Sigmoid colon (tissue), 7 donors: ENCODE results near the gene ZNF655. TPM values are rescaled to one million over a fixed set of nuclear protein-coding genes. Genes with fewer than 3 reads are reported as not detected.

ENCODE experiments used
- DNase-seq: peaks from one replicate; pipeline ENCODE4 v3.0.0-alpha.2; 2019
- H3K27ac ChIP-seq, 4 donors: fragments of 200-600 bp; sonication (generic); one replicate each; pipeline ENCODE4 v1.5.1; 2016 to 2019; ENCODE audit warnings: mild to moderate bottlenecking in 1 of 4
- H3K27me3 ChIP-seq, 3 donors: fragments of 200-600 bp; sonication (generic); one replicate each; pipeline ENCODE4 v1.5.1; 2019; ENCODE audit warnings: mild to moderate bottlenecking in 1 of 3
- H3K36me3 ChIP-seq, 4 donors: fragments of 200-600 bp; sonication (generic); one replicate each; pipeline ENCODE4 v1.5.1; 2016 to 2019
- H3K4me1 ChIP-seq, 4 donors: fragments of 200-600 bp; sonication (generic); one replicate each; pipeline ENCODE4 v1.5.1; 2017 to 2019
- H3K4me3 ChIP-seq, 4 donors: fragments of 200-600 bp; sonication (generic); one replicate each; pipeline ENCODE4 v1.5.1; 2017 to 2019; ENCODE audit warnings: mild to moderate bottlenecking in 2 of 4, moderate library complexity in 1 of 4
- H3K9me3 ChIP-seq, 4 donors: fragments of 200-600 bp in 3 of 4; sonication (generic) in 3 of 4; one replicate each; pipeline versions ENCODE4 v1.5.1 to v1.6.1; 2013 to 2019
- CTCF ChIP-seq, 4 experiments: fragments of 450-650 bp in 3 of 4; fragments of 200-600 bp in 1 of 4; IDR thresholded peaks; one replicate each; pipeline ENCODE4 v1.5.1; 2016 to 2019; ENCODE audit warnings: antibody characterized with exemption in 4 of 4, mild to moderate bottlenecking in 3 of 4, moderate library complexity in 2 of 4
- EP300 ChIP-seq, 4 donors: sonication (generic); formaldehyde crosslinking; IDR thresholded peaks; one replicate each; pipeline ENCODE4 v1.6.1; 2017; ENCODE audit warnings: antibody characterized with exemption in 4 of 4
- POLR2A ChIP-seq, 2 donors: fragments of 450-650 bp; IDR thresholded peaks; one replicate each; pipeline ENCODE4 v1.6.1; 2016; ENCODE audit warnings: antibody characterized with exemption in 2 of 2, mild to moderate bottlenecking in 2 of 2, moderate library complexity in 2 of 2
- POLR2AphosphoS5 ChIP-seq, 4 donors: sonication (generic); formaldehyde crosslinking; IDR thresholded peaks; one replicate each; pipeline ENCODE4 v1.6.1; 2017; ENCODE audit warnings: antibody characterized with exemption in 4 of 4
- WGBS, 2 donors: extraction: QIAGEN DNeasy Blood & Tissue Kit; methylation state at CpG; one replicate each; pipeline ENCODE4 v1.1.7; 2013; 5-methylcytosine and 5-hydroxymethylcytosine counted together
- intact Hi-C: fragments of 100-400 bp; cut with DNase I; formaldehyde crosslinking; loops from one replicate; pipeline ENCODE4 v1.15.1; 2023
- polyA plus RNA-seq, 3 donors: library from polyadenylated mRNA; stranded (reverse); fragments of 200-250 nt; gene quantifications; one replicate each; pipeline ENCODE4 v1.2.3, GENCODE V29; 2013
- total RNA-seq, 4 donors: library from RNA; depleted of rRNA; stranded (reverse); fragments of >200 nt; gene quantifications; one replicate each; pipeline ENCODE4 v1.1.0, GENCODE V29; 2016
- donor health status: healthy with polysubstance abuse.
- donor health status: Bipolar disorder and iron deficiency.
- donor health status: healthy.

Gene ZNF655, protein sequence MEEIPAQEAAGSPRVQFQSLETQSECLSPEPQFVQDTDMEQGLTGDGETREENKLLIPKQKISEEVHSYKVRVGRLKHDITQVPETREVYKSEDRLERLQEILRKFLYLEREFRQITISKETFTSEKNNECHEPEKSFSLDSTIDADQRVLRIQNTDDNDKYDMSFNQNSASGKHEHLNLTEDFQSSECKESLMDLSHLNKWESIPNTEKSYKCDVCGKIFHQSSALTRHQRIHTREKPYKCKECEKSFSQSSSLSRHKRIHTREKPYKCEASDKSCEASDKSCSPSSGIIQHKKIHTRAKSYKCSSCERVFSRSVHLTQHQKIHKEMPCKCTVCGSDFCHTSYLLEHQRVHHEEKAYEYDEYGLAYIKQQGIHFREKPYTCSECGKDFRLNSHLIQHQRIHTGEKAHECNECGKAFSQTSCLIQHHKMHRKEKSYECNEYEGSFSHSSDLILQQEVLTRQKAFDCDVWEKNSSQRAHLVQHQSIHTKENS
- total RNA-seq (100 to 1,000 TPM; 124 to 148 (median 131) TPM), polyA plus RNA-seq (10 to 100 TPM; 45.0 to 56.9 (median 50.9) TPM)

DNA sequence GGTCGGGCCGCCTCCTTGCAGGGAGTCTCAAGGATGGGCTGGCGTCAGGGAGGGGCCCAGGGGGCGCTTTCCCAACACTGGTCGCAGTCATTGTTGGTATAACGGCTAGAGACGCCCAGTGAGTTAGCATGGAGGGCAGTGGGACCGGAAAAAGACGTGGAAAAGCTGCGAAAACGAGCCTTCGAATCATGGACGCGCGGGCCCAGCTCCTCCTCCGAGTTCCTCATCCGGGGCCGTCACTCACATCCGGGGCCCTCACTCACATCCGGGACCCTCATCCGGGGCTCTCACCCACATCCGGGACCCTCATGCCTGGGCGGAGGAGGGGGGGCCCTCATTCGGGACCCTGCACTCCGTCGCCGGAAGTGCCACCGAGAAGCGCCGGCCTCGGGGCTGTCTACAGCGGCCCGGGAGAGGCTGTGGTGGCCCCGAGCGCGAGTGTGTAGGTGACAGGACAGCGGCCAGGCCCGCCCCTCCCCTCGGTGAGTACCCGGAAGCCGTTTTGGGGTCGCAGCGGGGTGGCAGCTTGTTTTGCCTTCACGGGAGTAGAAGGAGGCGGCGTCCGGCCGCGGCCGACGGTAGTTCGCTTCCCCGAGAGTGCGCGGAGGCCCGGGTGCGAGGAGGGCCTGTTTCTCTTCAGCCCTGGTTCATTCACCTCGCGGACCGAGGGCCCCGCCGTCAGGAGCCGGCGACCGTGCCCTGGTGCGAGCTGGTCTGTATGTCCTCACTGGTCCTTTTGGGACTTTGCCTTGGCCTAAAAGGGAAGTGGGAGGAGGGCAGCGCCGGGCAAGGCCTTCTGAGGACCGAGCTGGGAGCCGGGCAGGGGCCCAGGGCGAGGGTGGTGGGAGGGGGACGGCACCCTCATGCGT, at the start of gene ZNF655:
Gene ZNF655, plus strand, starts transcription at position 337 of the 869 bp plus-strand sequence. CDS start 1,918 bp downstream, outside the sequence.
- no peaks in the 10 kb centered on the region for H3K27me3 ChIP-seq
- peak within 1 kb of the TSS; percentile 93 to 98 (median 96) for H3K27ac ChIP-seq
- H3K4me1 ChIP-seq = peaks cover 0 to 49% (median 45%) of the 10 kb centered on the region in 4 donors
- intact Hi-C loops = loop anchor here (2.0 to 10.0 kb wide), 4 partner anchors 54 to 1304 kb away; partner anchors contain the start of genes ARPC1A, TECPR1 and ZKSCAN5
- DNase-seq = peak; percentile 97
- TF ChIP-seq POLR2AphosphoS5 (IDR thresholded peaks at IDR 0.05) (peak; percentile 83 to 94 (median 86)), POLR2A (IDR thresholded peaks at IDR 0.05) (peak; percentile 75 to 80), EP300 (IDR thresholded peaks at IDR 0.05) (no peak), CTCF (IDR thresholded peaks at IDR 0.05) (no peak)
- peaks cover 24 to 51% (median 29%) of the 10 kb centered on the region in 4 donors for H3K36me3 ChIP-seq
- H3K9me3 ChIP-seq = no peaks in the 10 kb centered on the region
- WGBS, 2 donors = 0% methylated on average over 73 of the region's 73 CpGs
- H3K4me3 ChIP-seq = peak within 1 kb of the TSS; percentile 61 to 97 (median 70)

- intact Hi-C loops = no loop called here
- no peak overlapping the region for H3K27ac ChIP-seq
- DNase-seq = no peak
- H3K9me3 ChIP-seq = no peaks in the 10 kb centered on the region
- no peaks in the 10 kb centered on the region for H3K27me3 ChIP-seq
- H3K36me3 ChIP-seq = peaks cover 4 to 78% (median 28%) of the 10 kb centered on the region in 4 donors
- TF ChIP-seq EP300 (IDR thresholded peaks at IDR 0.05) (no peak), POLR2A (IDR thresholded peaks at IDR 0.05) (no peak), POLR2AphosphoS5 (IDR thresholded peaks at IDR 0.05) (no peak), CTCF (IDR thresholded peaks at IDR 0.05) (no peak)
- 88 to 96% methylated on average over 1 of the region's 1 CpG for WGBS, 2 donors
- H3K4me3 ChIP-seq = no peak overlapping the region
- H3K4me1 ChIP-seq = no peaks in the 10 kb centered on the region
Measured at GRCh38 chr7:99514050-99514449, 44.4 kb upstream of the ZNF655 start.

GRCh38 chr7:99521399-99521798, 37.0 kb upstream of the ZNF655 start:
- Histone ChIP-seq H3K36me3 (peaks cover 4 to 85% (median 16%) of the 10 kb centered on the region in 4 donors), H3K27ac (no peak overlapping the region), H3K4me3 (no peak overlapping the region), H3K27me3 (no peaks in the 10 kb centered on the region), H3K9me3 (no peaks in the 10 kb centered on the region), H3K4me1 (no peaks in the 10 kb centered on the region)
- WGBS, 2 donors = 85 to 91% methylated on average over 3 of the region's 3 CpGs
- TF ChIP-seq EP300 (IDR thresholded peaks at IDR 0.05) (no peak), POLR2A (IDR thresholded peaks at IDR 0.05) (no peak), CTCF (IDR thresholded peaks at IDR 0.05) (no peak), POLR2AphosphoS5 (IDR thresholded peaks at IDR 0.05) (no peak)
- DNase-seq = no peak
- intact Hi-C loops = no loop called here

DNA sequence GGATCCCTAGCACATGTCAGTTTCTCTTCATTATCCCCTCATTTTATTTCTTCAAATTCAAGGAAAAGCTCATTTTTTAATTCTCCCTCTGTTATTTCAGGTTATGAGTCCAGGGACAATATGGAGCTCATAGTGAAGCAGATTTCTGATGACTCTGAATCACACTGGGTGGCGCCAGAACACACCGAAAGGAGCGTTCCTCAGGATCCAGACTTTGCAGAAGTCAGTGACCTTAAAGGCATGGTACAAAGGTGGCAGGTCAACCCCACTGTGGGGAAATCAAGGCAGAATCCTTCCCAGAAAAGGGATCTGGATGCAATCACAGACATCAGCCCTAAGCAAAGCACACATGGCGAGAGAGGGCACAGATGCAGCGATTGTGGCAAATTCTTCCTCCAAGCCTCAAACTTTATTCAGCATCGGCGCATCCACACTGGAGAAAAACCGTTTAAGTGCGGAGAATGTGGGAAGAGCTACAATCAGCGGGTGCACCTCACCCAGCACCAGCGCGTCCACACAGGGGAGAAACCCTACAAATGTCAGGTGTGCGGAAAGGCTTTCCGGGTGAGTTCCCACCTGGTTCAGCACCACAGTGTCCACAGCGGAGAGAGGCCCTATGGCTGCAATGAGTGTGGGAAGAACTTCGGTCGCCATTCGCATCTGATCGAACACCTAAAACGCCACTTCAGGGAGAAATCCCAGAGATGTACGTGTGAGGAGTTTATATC, 32.6 kb upstream of the ZNF655 start:
- no peak overlapping the region for H3K27ac ChIP-seq
- intact Hi-C loops = no loop called here
- H3K27me3 ChIP-seq = no peaks in the 10 kb centered on the region
- no peaks in the 10 kb centered on the region for H3K4me1 ChIP-seq
- peaks cover 0 to 9% (median 4%) of the 10 kb centered on the region in 4 donors for H3K9me3 ChIP-seq
- WGBS, 2 donors = 96 to 97% methylated on average over 21 of the region's 21 CpGs
- no peak for DNase-seq
- TF ChIP-seq POLR2AphosphoS5 (IDR thresholded peaks at IDR 0.05) (no peak), CTCF (IDR thresholded peaks at IDR 0.05) (no peak), POLR2A (IDR thresholded peaks at IDR 0.05) (no peak), EP300 (IDR thresholded peaks at IDR 0.05) (no peak)
- peaks cover 8 to 85% (median 36%) of the 10 kb centered on the region in 4 donors for H3K36me3 ChIP-seq
- no peak overlapping the region for H3K4me3 ChIP-seq
